Measurements from ENCODE around the gene MAIP1. TPM values are rescaled to one million over a fixed set of nuclear protein-coding genes. Genes with fewer than 3 reads are reported as not detected.

The MAIP1 gene
- total RNA-seq, 1 experiment from 2014 or later, result 31.0 TPM

DNA sequence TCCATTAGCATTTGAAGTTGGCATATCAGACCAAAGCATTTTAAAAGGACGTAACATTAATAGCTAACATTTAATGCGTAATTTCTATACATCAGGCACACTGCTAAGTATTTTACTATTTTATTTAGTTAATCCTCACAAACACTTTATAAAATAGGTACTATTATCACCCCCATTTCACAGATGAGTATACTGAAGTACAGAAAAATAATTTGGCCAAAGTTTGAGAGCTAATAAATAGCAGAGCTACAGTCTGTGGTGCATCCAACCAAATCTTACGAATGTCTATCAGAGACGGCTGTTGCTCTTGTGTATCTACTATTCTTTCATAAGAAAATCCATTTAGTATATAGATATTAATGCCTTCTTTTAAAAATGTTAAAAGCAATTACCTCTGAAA is 12.0 kb upstream of the MAIP1 start:
- Histone ChIP-seq H3K36me3 (ENCODE audit: insufficient read depth, low read length, poor library complexity, severe bottlenecking) (peaks cover 16% of the 10 kb centered on the region), H3K4me1 (ENCODE audit: insufficient read depth, low read length, poor library complexity, severe bottlenecking) (no peaks in the 10 kb centered on the region), H3K27ac (ENCODE audit: low read depth, low read length, poor library complexity, severe bottlenecking) (no peak overlapping the region), H3K27me3 (replicated peaks; ENCODE audit: insufficient read depth, low read depth, low read length, poor library complexity) (no peaks in the 10 kb centered on the region), H3K4me3 (ENCODE audit: low read depth, low read length, poor library complexity, severe bottlenecking) (no peak overlapping the region), H3K9me3 (ENCODE audit: low read depth, low read length, poor library complexity, severe bottlenecking) (no peaks in the 10 kb centered on the region)
- DNase-seq (ENCODE audit: low spot score), result no peak
- intact Hi-C loops (cut with micrococcal nuclease; ENCODE audit: unreplicated experiment), result loop anchor here (5.0 kb wide), 1 partner anchor 241 kb away; no protein-coding TSS in a partner anchor
- ChIA-PET POLR2A (ENCODE audit: low non-redundant PET) (no interaction called here), CTCF (no interaction called here)
- no TSS peak for BruUV-seq (replicated peaks)
- TF ChIP-seq, protein P1, sequence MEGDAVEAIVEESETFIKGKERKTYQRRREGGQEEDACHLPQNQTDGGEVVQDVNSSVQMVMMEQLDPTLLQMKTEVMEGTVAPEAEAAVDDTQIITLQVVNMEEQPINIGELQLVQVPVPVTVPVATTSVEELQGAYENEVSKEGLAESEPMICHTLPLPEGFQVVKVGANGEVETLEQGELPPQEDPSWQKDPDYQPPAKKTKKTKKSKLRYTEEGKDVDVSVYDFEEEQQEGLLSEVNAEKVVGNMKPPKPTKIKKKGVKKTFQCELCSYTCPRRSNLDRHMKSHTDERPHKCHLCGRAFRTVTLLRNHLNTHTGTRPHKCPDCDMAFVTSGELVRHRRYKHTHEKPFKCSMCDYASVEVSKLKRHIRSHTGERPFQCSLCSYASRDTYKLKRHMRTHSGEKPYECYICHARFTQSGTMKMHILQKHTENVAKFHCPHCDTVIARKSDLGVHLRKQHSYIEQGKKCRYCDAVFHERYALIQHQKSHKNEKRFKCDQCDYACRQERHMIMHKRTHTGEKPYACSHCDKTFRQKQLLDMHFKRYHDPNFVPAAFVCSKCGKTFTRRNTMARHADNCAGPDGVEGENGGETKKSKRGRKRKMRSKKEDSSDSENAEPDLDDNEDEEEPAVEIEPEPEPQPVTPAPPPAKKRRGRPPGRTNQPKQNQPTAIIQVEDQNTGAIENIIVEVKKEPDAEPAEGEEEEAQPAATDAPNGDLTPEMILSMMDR (conservative IDR thresholded peaks at IDR 0.05; ENCODE audit: low read depth, low read length), result no peak
- no peak for TF ChIP-seq EZH2 (IDR thresholded peaks at IDR 0.05; ENCODE audit: borderline replicate concordance, low read depth, low read length, poor library complexity, severe bottlenecking)

DNA sequence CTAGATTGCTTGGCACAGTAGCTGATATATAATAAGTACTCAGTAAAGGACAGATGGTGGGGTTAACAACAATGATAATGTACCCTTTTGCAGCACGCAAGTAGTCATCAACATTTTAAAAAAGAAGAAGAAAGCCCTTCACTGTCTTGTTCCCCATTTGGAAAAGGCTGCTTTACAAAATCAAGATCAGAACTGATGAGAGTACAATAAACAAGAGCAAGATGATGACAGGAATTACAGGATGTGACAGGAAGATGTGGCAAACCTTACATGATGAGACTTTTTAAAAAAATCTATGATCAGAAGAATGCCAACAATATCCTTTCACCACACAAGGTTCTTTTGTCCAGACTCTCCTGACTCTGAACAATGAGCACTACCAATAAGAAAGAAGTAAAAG is 9.2 kb upstream of the MAIP1 start:
- Histone ChIP-seq H3K27me3 (replicated peaks; ENCODE audit: insufficient read depth, low read depth, low read length, poor library complexity) (no peaks in the 10 kb centered on the region), H3K36me3 (ENCODE audit: insufficient read depth, low read length, poor library complexity, severe bottlenecking) (peaks cover 16% of the 10 kb centered on the region), H3K4me3 (ENCODE audit: low read depth, low read length, poor library complexity, severe bottlenecking) (no peak overlapping the region), H3K27ac (ENCODE audit: low read depth, low read length, poor library complexity, severe bottlenecking) (no peak overlapping the region), H3K4me1 (ENCODE audit: insufficient read depth, low read length, poor library complexity, severe bottlenecking) (no peaks in the 10 kb centered on the region), H3K9me3 (ENCODE audit: low read depth, low read length, poor library complexity, severe bottlenecking) (no peaks in the 10 kb centered on the region)
- BruUV-seq (replicated peaks), result no TSS peak
- no peak for DNase-seq (ENCODE audit: low spot score)
- TF ChIP-seq EZH2 (IDR thresholded peaks at IDR 0.05; ENCODE audit: borderline replicate concordance, low read depth, low read length, poor library complexity, severe bottlenecking), result no peak
- TF ChIP-seq, protein P1 (conservative IDR thresholded peaks at IDR 0.05; ENCODE audit: low read depth, low read length), result no peak
- CTCF ChIA-PET, result no interaction called here
- POLR2A ChIA-PET (ENCODE audit: low non-redundant PET), result no interaction called here
- intact Hi-C loops (cut with micrococcal nuclease; ENCODE audit: unreplicated experiment), result no loop called here

DNA sequence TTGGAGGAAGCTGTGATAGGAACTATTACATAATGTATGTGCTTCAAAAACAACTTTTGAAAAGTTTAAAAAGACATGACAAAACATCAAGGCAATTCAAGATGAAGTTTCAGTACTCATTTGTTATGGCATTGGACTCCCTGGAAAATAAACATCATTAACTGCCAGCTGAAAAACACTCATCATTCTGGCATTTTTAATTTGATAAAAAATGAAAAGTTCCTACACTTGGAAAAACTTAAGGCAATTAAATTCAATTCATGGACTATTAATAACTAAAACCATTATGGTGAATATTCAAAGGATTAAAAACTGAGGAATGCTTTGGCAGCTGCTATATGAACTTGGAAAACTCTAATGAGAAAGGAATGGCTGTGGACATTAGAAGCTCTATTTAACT is 8.5 kb upstream of the MAIP1 start:
- CTCF ChIA-PET, result no interaction called here
- H3K27me3 ChIP-seq (replicated peaks; ENCODE audit: insufficient read depth, low read depth, low read length, poor library complexity), result no peaks in the 10 kb centered on the region
- H3K36me3 ChIP-seq (ENCODE audit: insufficient read depth, low read length, poor library complexity, severe bottlenecking), result peaks cover 16% of the 10 kb centered on the region
- no TSS peak for BruUV-seq (replicated peaks)
- no peaks in the 10 kb centered on the region for H3K4me1 ChIP-seq (ENCODE audit: insufficient read depth, low read length, poor library complexity, severe bottlenecking)
- no peak for DNase-seq (ENCODE audit: low spot score)
- no peak overlapping the region for H3K4me3 ChIP-seq (ENCODE audit: low read depth, low read length, poor library complexity, severe bottlenecking)
- no peak overlapping the region for H3K27ac ChIP-seq (ENCODE audit: low read depth, low read length, poor library complexity, severe bottlenecking)
- POLR2A ChIA-PET (ENCODE audit: low non-redundant PET), result interaction anchor here (0.6 kb wide), 1 partner anchor 104 kb away, joined by 3 read pairs; no protein-coding TSS in a partner anchor
- no peaks in the 10 kb centered on the region for H3K9me3 ChIP-seq (ENCODE audit: low read depth, low read length, poor library complexity, severe bottlenecking)
- TF ChIP-seq EZH2 (IDR thresholded peaks at IDR 0.05; ENCODE audit: borderline replicate concordance, low read depth, low read length, poor library complexity, severe bottlenecking), result no peak
- TF ChIP-seq, protein P1 (conservative IDR thresholded peaks at IDR 0.05; ENCODE audit: low read depth, low read length), result no peak
- intact Hi-C loops (cut with micrococcal nuclease; ENCODE audit: unreplicated experiment), result no loop called here
